GM12801 (cell line): Measurements from ENCODE around the gene CEP78.

ENCODE experiments used
- TF ChIP-seq, protein P1 (sequence below): IDR thresholded peaks from one replicate; pipeline ENCODE4 v1.5.1; 2011; ENCODE audit warnings: control low read depth; ENCODE audit not compliant: insufficient read length; ENCODE audit errors: extremely low read depth

CEP78 gene

DNA sequence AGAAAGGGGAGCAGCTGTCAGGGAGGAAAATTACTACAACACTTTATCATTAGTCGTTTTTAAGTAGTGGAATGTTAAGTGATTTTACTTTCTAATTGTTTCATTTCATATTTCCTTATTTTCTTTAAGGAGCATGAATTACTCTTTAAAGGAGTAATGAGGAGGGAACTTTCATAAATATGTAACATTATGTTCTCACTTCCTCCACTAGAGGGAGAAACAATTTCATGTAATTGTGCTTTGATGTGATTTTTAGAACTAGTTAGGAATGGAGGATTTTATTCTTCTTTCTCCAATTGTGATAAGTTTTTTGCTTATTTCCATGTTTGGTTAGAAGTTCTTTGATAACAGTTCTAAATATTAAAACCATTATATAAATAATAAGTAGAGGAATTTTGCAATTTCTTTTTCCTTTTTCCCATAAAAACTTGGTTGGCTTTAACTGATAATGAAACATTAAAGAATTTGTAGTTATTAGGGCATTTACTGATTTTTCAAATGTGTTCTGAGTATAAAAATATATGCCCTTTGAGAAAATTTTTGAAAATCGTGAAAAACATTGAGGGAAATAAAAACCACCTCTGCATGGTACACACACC lies 25.6 kb downstream of the CEP78 start:
- TF ChIP-seq, protein P1, sequence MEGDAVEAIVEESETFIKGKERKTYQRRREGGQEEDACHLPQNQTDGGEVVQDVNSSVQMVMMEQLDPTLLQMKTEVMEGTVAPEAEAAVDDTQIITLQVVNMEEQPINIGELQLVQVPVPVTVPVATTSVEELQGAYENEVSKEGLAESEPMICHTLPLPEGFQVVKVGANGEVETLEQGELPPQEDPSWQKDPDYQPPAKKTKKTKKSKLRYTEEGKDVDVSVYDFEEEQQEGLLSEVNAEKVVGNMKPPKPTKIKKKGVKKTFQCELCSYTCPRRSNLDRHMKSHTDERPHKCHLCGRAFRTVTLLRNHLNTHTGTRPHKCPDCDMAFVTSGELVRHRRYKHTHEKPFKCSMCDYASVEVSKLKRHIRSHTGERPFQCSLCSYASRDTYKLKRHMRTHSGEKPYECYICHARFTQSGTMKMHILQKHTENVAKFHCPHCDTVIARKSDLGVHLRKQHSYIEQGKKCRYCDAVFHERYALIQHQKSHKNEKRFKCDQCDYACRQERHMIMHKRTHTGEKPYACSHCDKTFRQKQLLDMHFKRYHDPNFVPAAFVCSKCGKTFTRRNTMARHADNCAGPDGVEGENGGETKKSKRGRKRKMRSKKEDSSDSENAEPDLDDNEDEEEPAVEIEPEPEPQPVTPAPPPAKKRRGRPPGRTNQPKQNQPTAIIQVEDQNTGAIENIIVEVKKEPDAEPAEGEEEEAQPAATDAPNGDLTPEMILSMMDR = no peak

DNA sequence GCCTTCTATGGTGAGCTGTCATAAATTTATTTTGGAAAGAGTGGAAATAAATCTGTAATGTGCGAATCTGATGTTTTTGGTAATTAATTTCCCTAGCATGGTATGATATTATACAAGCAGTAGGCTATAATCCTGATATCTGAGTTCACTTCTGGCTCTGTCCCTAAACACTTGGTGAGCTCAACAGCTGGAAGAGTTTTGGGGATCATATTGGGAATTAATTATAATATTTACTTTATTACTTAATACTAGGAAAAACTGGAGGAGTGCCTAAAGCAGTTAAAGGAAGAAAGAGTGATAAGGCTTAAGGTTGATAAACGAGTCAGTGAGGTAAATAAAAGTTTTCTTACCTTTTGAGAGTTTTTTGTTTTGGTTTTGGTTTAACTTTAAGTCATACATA lies 26.8 kb downstream of the CEP78 start:
- TF ChIP-seq, protein P1 = no peak

DNA sequence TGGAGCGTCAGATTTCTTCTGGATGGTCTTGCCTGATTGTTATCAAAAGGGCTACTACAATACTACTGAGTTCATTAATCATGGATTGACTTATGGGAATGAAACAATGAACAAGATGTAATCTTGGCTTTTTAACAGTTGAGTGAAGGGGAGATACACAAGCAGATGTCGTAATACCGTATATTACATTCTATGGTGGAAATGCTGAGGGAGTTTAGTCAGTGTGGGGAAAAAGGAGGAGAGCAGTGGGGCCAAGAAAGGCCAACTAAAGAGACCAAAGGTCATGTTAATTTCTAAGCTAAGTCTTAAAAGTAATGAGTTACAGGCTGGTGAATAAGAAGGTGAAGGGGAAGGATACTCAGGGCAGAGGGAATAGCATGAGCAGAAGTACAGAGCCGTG lies 32.0 kb downstream of the CEP78 start:
- TF ChIP-seq, protein P1 = no peak

DNA sequence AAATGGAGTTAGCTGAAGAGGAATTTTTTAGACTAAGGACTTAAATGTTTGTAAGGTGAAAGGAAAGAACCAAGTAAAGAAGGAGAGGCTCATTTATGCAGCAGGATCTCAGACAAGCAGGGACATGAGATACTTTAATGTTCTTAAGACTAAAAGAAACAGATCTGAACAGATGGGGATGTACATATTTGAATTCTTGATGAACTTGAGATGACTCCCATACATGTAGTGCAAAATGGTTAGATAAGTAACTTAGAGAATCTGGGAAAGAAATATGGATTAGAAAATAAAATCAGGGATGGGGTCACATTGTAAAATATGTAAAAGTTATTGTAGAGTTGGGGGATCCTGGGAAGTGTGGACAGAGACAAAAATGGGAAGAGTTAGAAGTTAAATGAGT lies 33.9 kb downstream of the CEP78 start:
- TF ChIP-seq, protein P1 = no peak

DNA sequence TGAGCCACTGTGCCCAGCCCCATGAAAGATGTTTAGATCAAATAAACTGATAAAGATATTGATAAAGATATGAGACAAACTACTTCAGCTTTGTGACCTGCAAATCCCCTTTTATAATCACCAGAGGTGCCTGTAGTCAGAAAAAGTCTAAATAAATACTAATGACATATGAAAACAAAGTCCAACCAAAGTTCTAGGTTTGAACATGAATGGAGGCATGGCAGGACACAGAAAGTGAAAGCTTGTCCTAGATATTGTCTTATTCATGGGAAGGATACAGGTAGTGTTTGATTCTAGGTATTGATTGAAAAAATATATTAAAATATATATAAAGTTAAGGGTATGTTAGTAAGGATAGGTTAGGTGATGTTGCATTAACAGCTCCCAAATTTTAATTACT lies 36.4 kb downstream of the CEP78 start:
- TF ChIP-seq, protein P1 = no peak

DNA sequence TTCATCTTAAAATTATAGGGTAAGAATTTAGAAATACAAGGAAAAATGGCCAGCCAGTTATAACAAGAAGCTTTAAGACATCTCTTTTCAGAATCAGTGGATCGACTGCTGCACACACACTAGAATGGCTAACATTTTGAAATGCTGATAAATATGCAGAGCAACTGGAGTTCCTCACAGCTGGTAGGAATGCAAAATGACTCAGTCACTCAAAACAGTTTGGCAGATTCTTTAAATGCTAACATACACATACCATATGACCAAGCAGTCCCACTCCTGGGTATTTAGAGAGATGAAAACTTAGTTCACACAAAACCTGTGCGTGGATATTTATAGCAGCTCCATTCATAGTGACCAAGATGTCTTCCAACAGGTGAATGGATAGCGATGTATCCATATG lies 37.9 kb downstream of the CEP78 start:
- TF ChIP-seq, protein P1 = no peak

DNA sequence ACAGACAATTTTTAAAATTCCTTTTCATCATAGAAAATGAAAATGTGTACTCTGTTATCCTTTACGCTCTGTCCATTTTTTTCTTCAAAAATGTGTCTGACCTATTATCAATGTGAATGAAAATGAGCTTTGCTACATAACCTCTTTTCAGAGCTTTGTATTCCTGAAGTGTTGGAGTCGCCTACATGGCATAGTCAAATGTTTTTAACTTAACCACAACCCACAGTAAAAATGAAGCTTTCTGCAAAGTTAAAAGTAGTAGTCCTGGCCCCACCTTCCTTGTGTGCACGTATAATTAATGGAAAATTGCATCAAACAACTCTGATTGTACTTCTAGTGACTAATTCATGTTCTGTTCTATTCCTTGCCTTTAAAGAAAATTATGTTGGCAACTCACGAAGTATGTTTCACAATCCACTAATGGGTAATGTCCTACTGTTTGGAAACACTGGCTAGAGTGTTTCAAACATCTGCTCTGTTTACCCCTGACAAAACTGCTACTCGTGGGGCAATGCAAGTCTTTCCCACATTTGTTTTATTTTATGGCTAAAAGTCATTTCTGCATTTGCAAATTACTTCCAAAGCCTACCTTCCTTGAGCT lies 42.4 kb downstream of the CEP78 start:
- TF ChIP-seq, protein P1 = no peak
